ENCODE measurements around the gene GIMAP2.
"Not testable (repeated sequence)": the region's sequence is repeated elsewhere in the genome, so short reads cannot be mapped to it uniquely, and the experiment has no call there.

Gene GIMAP2

GRCh38 chr7:150678601-150679000, 6.9 kb upstream of the GIMAP2 start:
- DNase-seq: not testable (repeated sequence)

- DNase-seq: not testable (repeated sequence)
These were observed 5.1 kb upstream of the GIMAP2 start for GRCh38 chr7:150680364-150680763.

GRCh38 chr7:150686030-150686631, 625 bp downstream of the GIMAP2 start:
- no peak for DNase-seq

GRCh38 chr7:150688630-150689029, 3.1 kb downstream of the GIMAP2 start:
- DNase-seq: no peak

- DNase-seq: no peak
These were observed 10.1 kb downstream of the GIMAP2 start for GRCh38 chr7:150695654-150696053.

GRCh38 chr7:150703209-150703608, 17.7 kb downstream of the GIMAP2 start:
- no peak for DNase-seq

GRCh38 chr7:150715293-150715692, 29.8 kb downstream of the GIMAP2 start:
- DNase-seq: peak; percentile 27

- peak; percentile 9 for DNase-seq
These were observed 30.2 kb downstream of the GIMAP2 start for GRCh38 chr7:150715738-150716137.

GRCh38 chr7:150716368-150716767, 30.9 kb downstream of the GIMAP2 start, which contains the start of gene GIMAP1:
Gene GIMAP1 (plus strand): TSS chr7:150716613. CDS start chr7:150719048, 2,435 bp downstream.
- peak; percentile 75 for DNase-seq

- DNase-seq: no peak
These were observed 31.4 kb downstream of the GIMAP2 start for GRCh38 chr7:150716939-150717338.

GRCh38 chr7:150717814-150718420, 32.4 kb downstream of the GIMAP2 start:
- no peak for DNase-seq

- DNase-seq: no peak
These were observed 33.9 kb downstream of the GIMAP2 start for GRCh38 chr7:150719436-150719835.

- no peak for DNase-seq
These were observed 34.7 kb downstream of the GIMAP2 start for GRCh38 chr7:150719960-150720891.

GRCh38 chr7:150721970-150722373, 36.5 kb downstream of the GIMAP2 start:
- no peak for DNase-seq

GRCh38 chr7:150722431-150722931, 37.0 kb downstream of the GIMAP2 start:
- DNase-seq: no peak

- no peak for DNase-seq
These were observed 38.0 kb downstream of the GIMAP2 start for GRCh38 chr7:150723467-150723866.

GRCh38 chr7:150727381-150727780, 41.9 kb downstream of the GIMAP2 start:
- DNase-seq: no peak

GRCh38 chr7:150728011-150728410, 42.5 kb downstream of the GIMAP2 start:
- no peak for DNase-seq

- DNase-seq: no peak
These were observed 43.1 kb downstream of the GIMAP2 start for GRCh38 chr7:150728609-150729008.

- peak; percentile 51 for DNase-seq
These were observed 46.4 kb downstream of the GIMAP2 start for GRCh38 chr7:150731916-150732315.

- DNase-seq: peak; percentile 55
These were observed 47.4 kb downstream of the GIMAP2 start for GRCh38 chr7:150732786-150733481.

GRCh38 chr7:150733482-150734095, 48.1 kb downstream of the GIMAP2 start:
- DNase-seq: peak; percentile 71

Measured in activated CD4-positive, alpha-beta T cell treated with anti-CD3 and anti-CD28 coated beads, Interleukin-10, Interleukin-2, amounts not matched to agents 100 ng/mL and 50 ng/mL, durations not matched to agents 16 hours and 8 hours (primary cell).